HG02970 (cell line): Measurements from ENCODE around the gene ZMIZ1.

ENCODE experiments used
- ATAC-seq: cut with Tn5 transposase; IDR thresholded peaks from one replicate; pipeline ENCODE4 v1.9.1; 2021; ENCODE audit warnings: mild to moderate bottlenecking, moderate library complexity, moderate number of reproducible peaks; ENCODE audit not compliant: unreplicated experiment, low FRiP score

Gene ZMIZ1

DNA sequence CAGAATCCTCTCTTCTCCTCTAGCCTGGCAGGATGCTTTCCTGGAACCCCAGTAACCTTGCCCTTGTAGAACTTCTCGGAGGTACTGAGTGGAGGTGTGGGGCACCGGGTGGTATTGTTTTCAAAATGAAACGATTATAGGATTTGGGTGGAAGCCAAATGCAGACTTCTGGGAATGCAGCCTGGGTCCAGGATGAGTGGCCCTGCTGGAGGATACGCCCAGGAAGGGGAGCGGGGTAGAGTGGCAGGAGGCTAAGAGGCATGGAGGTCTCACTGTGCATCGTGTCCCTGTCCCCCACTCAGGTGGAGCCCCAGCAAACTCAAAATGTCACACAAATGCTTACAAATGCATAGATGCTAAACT lies 169.4 kb downstream of the ZMIZ1 start:
- ATAC-seq: no peak

DNA sequence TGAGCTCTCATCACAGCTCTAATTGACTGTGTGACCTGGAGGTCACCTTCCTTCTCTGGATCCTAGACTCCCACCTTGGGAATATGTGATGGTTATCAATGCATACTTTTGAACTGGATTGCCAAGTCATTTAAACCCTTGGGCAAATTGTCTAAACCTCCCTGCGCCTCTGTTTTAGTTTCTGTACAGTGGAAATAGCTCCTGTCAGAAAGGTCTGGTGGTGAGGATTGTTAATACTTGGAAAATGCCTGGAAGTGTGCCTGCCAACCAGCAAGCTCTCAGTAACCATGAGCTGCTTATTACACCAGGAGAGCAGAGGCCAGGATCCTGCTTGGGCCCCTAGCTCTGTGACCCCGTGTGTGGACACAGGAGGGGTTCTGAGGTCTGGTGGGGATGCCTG lies 169.8 kb downstream of the ZMIZ1 start:
- ATAC-seq: no peak

DNA sequence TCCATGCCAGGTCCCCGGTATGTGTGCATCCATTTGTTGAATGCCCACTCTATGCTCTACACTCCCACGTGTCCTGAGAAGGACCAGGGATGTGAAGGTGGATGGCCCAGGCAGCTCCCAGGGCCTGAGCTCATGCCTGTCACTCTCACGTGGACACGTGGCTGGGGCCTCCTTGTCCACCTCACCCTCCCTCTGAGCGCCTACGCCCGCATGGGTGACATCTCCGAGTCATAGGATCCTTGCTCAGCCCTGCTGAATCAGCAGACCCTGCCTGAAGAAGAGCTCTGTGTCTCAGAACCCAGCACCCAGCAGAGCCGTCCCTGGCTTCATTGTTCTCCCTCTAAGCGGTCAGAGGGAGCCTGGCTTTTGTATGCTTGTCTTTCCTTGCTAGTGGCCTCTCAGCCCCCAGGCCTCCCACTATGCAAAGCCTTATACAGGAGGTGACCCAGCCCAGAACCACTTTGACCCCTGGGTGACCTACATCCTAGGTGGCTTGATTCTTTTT lies 170.6 kb downstream of the ZMIZ1 start:
- ATAC-seq: no peak

DNA sequence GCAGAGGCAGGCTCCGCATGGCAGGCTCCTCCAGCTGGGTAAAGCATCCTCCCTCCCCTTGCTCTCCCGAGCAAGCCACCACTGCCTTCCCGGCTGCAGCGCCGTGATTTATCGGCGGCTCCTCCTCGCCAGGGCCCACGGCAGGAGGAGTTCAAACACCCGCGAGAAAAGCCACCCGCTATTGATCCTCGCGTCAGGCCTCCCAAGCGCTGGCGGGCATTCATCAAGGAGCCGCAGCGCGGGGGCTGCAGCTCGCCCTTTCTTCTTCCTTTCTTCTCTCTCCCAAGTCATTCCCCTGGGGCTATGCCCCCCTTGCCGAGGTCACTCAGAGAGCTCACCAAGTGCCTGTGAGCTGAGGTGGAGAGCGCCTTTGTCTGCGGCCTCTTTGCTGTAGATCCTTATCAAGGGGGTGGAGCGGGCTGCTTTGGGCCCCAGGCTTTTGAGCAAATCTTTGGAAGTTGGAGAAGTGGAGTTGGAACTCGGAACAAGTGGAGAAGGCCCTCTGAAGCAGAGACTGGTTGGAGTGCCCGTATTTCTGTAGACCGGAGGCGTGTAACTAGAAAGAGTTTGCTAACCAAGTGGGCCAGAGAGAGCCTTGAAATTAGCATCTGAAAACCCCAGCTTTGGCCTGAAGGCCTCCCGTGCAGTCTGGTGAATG lies 171.3 kb downstream of the ZMIZ1 start:
- ATAC-seq: no peak

DNA sequence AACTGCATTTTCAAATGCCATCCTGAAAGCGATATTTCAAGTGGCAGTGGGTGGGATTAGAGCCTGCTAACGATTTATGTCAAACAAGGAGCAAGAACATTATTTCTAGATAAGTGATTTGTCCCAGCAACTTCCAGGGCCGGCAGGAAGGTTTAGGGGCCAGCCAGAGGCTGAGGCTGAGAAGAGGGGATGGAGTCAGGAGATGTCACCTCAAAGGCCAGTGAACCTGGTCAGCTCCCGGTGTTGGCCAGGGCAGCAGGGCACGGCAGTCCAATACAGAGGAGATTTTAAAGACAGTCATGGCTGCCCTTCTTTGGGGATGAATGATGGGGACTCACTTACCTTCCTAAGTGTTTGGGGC lies 172.8 kb downstream of the ZMIZ1 start:
- ATAC-seq: no peak

DNA sequence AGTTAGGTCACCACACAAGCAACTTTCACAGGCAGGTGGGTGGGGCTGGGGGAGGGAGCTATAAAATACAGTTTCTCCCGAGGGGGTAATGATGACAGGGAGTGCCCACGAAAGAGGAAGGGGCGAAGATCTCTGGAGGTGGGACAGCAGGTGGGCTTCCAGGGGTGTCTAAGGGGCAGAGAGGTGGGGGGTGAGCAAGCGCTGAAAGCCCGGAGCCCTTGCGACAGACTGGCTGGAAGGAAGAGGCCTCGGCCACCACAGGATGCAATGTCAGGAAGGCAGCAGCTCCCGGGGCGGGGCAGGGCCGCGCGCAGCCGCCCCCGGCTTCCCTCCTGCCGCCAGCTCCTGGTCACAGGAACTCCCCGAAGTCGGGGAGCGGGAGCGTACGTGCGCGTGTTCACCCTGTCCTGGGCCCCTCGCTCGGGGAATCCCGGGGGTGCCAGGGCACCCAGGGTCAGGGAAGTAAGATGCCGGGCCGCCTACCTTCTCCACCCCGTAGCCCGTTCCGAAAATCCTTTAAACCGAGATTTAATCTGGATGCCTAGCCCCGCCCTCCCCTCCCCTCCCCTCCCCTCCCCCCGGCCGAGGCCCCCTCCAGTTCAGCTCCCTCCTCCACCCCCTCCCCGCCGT lies 173.3 kb downstream of the ZMIZ1 start:
- no peak for ATAC-seq

DNA sequence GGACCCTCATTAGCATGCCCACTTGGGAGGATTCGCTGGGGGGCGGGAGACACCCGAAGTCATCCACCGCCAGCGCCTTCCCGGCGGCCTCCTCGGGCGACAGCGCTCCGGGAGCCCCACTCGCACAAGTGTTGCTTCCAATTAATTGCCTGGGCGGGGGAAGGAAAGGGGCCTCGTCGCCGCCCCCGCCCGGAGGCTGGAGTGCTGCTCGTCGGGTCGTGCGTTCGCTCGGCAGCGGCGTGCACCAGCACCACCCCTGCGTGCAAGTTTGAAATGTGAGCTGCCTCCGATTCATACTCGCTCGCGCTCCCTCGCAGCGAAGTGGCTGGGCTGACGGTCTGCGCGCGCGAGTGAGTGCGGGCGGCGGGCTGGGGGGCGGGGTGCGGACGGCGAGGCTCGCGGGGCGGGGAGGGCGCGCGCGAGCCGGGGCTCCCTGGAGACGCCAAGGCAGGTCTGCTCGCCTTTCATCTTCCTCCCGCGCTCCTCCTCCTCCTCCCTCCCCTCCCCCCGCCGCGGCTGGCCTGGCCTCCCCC lies 173.9 kb downstream of the ZMIZ1 start:
- ATAC-seq: peak; percentile 24

DNA sequence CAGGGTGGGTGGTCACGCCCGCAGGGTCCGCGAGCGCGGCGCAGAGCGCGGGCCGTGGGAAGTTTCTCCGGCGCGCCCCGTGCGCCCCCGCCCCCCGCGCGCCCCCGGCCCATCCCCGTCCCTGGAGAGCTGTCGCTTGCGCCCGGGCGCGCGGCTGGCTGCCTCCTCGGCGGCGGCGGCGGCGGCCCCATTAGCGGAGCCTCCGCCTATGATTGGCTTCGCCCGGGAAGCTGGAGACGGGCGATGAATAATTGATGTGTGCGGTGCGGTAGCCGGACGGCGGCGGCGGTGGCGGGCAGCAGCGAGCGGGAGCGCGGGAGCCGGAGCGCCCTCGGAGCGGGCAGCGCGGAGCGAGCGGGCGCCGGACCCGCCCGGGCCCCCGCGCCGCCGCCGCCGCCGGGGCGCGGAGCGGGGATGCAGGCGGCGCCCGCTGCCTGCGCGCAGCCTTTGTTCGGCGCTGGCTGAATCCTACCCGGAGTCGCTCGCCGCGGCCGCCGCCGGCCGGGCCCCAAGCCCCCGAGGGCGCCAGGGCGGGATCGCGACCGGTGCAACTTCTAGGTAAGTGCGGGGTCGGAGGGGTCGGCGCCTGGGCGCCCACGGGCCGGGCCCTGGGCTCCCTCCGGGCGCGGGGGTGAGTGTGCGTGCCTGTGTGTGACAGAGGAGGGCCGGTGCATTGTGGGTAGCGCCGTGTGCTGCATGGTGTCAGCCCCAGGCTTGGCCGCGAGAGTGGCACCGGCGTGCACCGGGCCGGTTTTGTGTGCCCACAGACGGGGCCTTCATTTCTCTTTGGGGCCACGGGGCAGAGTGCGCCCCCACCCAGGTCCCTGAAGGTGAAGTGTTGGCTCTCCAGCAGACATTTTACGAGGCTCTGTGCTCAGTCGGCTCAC lies 174.7 kb downstream of the ZMIZ1 start:
- peak; percentile 44 for ATAC-seq

DNA sequence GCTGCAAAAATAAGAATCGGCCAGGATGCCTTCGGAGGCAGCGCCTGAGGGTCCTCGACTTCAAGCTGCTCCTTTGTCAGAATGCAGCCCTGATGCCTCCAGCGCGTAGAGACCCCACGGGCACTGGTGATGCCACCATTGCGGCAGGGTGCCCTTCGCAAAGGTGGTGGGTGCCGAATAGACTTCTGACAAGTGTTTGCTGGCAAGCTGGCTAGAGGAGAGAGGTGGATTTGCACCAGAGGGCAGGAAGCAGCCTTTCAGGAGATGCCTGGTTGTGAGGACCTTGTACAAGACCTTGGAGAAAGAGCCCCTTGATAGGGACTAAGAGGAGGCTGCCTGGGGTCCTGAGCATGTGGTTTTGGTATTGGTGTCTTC lies 175.3 kb downstream of the ZMIZ1 start:
- ATAC-seq: no peak

DNA sequence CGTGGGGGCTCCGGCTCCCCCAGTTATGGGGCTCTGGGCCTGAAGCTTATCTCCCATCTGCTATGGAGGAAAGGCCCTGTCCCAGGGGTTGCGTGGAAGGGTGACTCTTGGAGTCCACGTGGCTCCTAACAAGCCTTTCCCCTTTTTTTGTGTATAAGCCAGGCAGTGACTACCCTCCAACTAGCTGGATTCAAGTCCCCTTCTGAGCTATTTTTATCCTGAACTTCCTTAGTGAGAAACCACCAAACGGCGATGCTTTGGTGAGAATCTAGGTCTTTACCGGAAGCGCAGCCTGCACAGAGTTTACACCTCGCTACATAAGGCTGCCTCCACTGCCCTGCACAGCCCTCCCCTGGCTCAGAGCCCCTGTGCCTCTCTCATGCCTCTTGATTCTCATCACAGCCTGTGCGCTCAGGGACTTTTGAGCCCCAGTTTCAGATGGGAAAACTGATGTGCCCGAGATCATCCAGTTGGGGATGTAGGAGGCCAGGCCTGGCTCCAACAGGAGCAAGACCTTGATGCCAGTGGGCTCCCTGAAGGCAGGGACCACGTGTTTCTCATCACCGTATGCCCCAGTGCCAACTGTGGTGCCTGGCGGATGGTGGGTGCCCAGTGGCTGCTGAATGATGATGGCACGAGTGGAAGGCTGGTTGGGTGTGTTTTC lies 176.2 kb downstream of the ZMIZ1 start:
- ATAC-seq: no peak

DNA sequence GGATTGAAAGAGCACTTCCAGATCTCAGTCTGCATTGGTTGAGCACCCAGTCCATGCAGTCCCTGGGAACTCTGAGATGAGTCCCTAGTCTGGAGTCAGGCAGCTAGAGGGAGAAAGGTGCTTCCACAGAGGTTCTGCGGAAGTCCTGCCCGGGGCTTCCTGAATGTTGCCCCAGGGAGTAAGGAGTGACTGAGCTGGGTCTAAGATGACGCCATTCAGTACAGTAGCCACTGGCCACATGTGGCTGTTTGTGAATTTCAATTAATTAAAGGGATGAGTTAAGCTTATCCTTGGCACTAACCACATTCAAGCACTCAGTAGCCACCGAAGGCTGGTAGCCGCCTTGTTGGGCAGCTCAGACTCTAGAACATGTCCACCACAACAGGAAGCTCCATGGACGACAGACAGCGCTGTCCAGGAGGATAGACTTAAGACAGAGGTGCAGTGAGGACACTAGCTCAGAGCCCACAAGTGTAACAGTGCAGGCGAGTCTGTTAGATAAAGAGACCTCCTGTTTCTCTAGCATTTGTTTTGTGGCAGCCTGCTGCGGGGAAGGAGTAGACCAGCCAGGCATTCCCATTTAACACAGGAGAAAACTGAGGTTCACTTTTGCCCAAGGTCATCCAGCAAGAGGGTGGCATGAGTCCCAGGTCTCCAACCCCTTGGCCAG lies 176.9 kb downstream of the ZMIZ1 start:
- no peak for ATAC-seq

DNA sequence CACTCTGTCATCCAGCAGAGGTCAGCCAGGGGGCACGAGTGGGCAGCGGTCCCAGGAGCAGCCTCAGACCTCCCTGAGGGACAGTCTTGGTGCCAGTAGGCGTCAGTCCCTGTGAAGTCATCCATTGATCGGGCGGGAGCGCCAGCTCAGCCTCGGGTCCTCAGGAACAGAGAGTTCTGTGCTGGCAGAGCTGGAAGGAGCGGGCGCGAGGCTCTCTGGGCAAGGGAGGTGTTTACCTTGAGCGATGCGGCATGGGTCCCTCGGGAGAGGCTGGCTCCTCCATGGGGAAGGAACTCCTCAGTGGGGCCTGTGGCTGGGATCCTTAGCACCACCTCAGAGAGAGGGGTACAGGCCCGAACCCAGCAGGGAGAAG lies 177.4 kb downstream of the ZMIZ1 start:
- no peak for ATAC-seq

DNA sequence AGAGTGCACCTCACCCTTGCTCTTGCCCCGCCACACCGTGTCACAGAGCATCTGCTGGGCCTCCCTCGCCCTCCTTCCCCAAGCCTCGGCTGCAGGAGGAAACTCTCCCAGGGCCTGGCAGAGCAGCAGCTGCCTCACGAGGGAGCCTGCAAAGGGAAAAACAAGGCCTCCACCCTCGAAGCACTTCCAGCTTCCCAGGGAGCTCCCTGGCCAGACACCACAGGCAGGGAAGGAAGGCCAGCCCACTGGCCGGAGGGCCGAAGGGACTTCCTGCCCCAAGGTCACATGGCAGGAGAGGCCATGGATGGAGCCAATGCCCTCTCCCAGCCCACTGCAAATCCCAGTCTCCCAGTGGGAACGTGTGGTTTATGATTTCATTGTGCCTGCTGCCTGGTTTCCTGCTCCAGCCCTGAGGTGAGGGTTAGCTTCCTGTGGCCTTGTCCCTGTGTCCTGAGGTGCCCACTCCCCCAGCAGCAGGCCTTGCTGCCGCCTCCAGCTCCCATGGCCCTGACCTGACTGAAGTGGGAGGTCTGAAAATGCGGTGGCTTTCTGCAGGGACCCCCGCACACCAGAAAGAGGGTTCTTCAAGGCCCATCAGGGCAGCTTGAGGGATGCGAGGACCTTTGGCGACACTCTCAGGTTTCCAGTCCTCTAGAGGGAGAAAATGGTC lies 178.0 kb downstream of the ZMIZ1 start:
- no peak for ATAC-seq

DNA sequence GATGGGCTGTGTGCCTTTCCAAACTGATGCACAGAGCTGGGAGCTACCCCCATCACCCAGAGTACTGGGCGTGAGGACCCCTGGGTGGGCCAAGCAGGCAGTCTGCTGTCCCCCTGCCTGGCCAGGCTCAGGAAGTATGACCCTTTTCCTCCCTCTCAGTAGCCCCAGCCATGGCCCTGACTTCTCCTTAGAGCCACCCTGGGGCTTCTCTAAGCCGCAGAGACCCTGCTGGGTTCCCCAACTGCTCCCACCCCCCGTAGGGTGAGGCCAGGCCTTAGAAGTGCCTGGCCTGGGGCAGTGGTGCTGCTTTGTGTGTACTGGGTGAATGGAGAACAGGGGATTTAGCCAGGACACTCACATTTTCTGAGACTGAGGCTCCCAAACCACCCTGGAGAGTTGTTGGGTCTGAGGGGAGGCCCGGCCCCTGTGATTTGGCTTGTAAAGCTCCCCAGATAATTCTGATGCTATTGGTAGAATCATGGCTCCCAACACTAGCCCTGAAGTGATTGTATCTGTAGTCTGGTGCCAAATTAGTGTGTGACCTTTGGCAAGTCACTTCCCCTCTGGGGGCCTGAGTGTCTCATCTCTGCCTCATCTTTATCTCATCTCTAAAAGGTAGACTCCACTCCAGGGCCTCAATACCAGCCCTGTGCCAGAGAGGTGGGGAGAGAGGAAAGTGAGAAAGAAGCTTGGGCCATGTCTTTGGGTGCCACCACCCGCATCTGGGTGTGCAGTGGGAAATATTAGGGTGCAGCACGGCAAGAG lies 178.8 kb downstream of the ZMIZ1 start:
- no peak for ATAC-seq

DNA sequence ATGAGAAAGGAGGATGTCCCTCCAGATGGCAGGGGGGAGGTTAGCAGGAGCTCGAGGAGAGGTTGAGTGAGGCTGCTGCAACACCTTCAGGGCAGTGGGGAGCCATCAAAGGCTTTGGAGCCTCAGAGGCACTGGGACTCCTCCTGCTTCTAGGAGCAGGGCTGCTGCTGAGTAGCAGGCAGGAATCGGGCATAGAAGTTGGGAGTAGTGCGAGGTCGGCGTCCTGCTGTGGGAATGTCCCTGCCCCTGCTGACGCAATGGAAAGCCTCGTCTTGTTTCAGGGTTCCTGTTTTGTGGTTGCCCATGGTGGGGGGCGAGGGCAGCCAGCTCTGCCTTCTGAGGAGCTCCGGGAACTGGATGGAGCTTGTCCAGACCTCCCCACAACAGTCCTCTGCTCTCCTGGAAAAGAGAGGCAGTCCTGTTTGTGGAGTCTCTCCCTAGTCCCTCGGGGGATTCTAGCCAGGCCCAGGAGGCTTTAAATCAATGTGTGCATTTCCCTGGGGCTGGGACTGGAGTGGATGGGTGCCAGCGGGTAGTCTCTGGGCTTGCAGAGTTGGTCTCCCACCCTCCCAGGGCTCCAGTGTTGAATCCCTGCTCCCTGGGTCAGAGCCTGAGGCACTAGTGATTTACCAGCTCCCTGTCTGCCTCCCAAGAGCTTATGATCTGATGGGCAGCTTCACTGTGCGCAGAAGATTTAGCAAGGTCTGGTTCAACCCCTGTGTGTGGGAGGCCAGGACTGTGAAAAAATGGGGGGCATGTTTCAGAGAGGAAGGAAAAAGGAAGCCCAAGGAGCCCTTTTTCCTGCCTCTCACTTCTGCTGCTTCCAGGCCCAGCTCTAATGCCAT lies 179.8 kb downstream of the ZMIZ1 start:
- no peak for ATAC-seq

DNA sequence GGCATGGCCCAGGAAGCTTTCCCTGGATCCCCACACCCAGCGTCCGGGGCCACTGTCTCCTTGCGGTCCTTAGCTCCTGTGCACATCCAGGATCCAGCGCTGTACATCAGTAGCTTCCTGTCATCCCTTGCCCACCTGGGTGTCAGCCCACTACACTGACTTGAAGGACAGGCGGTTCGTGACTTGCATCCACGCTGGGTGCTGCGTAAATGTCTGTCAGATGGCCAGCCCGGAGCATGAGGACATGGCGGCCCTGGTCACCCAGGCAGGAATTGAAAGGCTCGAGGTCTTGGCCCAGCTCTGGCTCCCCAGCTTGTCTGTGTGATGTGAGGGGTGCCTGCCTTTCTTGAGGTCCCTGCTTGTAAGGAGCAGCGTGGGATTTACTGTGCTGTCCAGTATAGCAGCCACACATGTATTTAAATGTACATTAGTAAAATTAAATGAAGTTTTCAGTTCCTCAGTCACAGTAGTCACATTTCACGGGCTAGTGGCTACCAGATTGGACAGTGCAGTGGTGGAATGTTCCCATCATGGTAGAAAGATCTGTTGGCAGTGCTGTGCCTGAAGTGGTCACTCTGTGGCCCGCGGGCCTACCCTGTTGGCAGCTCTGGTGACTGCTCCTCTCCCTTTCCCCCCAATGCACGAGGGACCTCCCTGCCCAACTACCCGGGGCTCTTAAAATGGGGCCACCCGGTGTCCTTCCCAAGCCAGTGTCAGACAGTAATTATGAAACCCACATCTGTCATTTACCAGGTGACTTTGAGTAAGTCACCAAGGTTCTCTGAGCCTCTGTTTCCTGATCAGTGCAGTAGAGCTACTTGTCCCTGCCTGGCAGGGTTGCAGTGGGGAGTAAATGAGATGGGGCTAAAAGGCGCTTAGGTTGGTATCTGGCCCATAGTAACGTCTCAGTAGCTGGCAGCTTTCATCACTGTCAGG lies 180.7 kb downstream of the ZMIZ1 start:
- ATAC-seq: peak; percentile 52

DNA sequence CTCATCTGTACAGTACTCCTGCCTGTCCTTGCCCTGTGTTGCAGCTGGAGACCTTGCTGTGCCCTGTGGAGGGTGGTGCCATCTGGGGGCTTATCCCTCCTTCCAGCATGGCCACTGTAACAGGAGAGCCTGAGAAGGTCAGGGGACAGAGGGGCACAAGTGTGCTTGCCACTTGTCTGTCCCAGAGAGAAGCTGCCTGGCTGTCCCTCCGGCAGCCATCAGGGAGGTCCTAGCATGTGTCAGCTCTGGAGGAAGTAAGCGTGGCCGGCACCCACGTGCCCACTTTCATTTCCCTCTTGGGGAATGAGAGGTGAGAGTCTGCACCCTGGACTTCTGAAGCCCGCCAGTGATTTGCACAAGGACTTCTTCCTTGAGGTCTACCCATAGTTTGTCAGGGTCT lies 181.5 kb downstream of the ZMIZ1 start:
- ATAC-seq: no peak
